Neutrophil (primary cell): ENCODE data around the gene ZNF536.

ENCODE experiments used
- H3K27ac ChIP-seq: fragments of 200-600 bp; sonication (generic); 2 replicates; pipeline ENCODE4 v1.5.1; 2016; ENCODE audit warnings: mild to moderate bottlenecking, moderate library complexity
- H3K27me3 ChIP-seq: fragments of 200-600 bp; sonication (generic); 2 replicates; pipeline ENCODE4 v1.6.0; 2016; ENCODE audit warnings: mild to moderate bottlenecking
- H3K36me3 ChIP-seq: fragments of 200-600 bp; sonication (generic); 2 replicates; pipeline ENCODE4 v1.5.1; 2017
- H3K4me1 ChIP-seq, 2 experiments: fragments of 200-600 bp in 1 of 2; sonication (generic) in 1 of 2; 1 replicate in 1 of 2; 2 replicates in 1 of 2; pipeline versions ENCODE4 v1.5.1 to v1.6.1; 2013 to 2016; ENCODE audit warnings: low read depth in 1 of 2, low read length in 1 of 2, mild to moderate bottlenecking in 1 of 2, moderate library complexity in 1 of 2; ENCODE audit not compliant: control insufficient read depth in 1 of 2, insufficient read depth in 1 of 2
- H3K4me3 ChIP-seq, 2 experiments: fragments of 200-600 bp in 1 of 2; sonication (generic) in 1 of 2; 1 replicate in 1 of 2; 2 replicates in 1 of 2; pipeline ENCODE4 v1.5.1; 2013 to 2016; ENCODE audit warnings: low read depth in 1 of 2, low read length in 1 of 2, mild to moderate bottlenecking in 1 of 2, moderate library complexity in 1 of 2
- H3K9me3 ChIP-seq: fragments of 200-600 bp; sonication (generic); 2 replicates; pipeline ENCODE4 v1.5.1; 2016
- CTCF ChIP-seq: fragments of 200-600 bp; sonication (generic); IDR thresholded peaks from 2 replicates; pipeline ENCODE4 v1.5.1; 2016; ENCODE audit warnings: antibody characterized with exemption

The ZNF536 gene

GRCh38 chr19:30598688-30599087 lies 226.5 kb downstream of the ZNF536 start:
- TF ChIP-seq CTCF: no peak
- H3K27ac ChIP-seq: no peak overlapping the region
- H3K36me3 ChIP-seq: no peaks in the 10 kb centered on the region
- no peaks in the 10 kb centered on the region for H3K4me1 ChIP-seq
- no peak overlapping the region for H3K4me3 ChIP-seq
- H3K9me3 ChIP-seq: no peaks in the 10 kb centered on the region
- H3K27me3 ChIP-seq: peaks cover 18% of the 10 kb centered on the region

GRCh38 chr19:30602661-30603350 lies 230.6 kb downstream of the ZNF536 start:
- no peak for TF ChIP-seq CTCF
- Histone ChIP-seq H3K27me3 (peaks cover 4% of the 10 kb centered on the region), H3K36me3 (no peaks in the 10 kb centered on the region), H3K9me3 (no peaks in the 10 kb centered on the region), H3K4me3 (no peak overlapping the region), H3K27ac (no peak overlapping the region), H3K4me1 (no peaks in the 10 kb centered on the region)

- H3K27me3 ChIP-seq: no peaks in the 10 kb centered on the region
- H3K4me3 ChIP-seq: no peak overlapping the region
- no peaks in the 10 kb centered on the region for H3K9me3 ChIP-seq
- H3K4me1 ChIP-seq: no peaks in the 10 kb centered on the region
- H3K27ac ChIP-seq: no peak overlapping the region
- no peak for TF ChIP-seq CTCF
- no peaks in the 10 kb centered on the region for H3K36me3 ChIP-seq
Measured at GRCh38 chr19:30604657-30605056, 232.5 kb downstream of the ZNF536 start.

GRCh38 chr19:30605333-30605732 lies 233.1 kb downstream of the ZNF536 start:
- Histone ChIP-seq H3K36me3 (no peaks in the 10 kb centered on the region), H3K4me1 (no peaks in the 10 kb centered on the region), H3K4me3 (no peak overlapping the region), H3K27ac (no peak overlapping the region), H3K27me3 (no peaks in the 10 kb centered on the region), H3K9me3 (no peaks in the 10 kb centered on the region)
- TF ChIP-seq CTCF: no peak

- Histone ChIP-seq H3K27ac (no peak overlapping the region), H3K27me3 (no peaks in the 10 kb centered on the region), H3K9me3 (no peaks in the 10 kb centered on the region), H3K4me3 (no peak overlapping the region), H3K36me3 (no peaks in the 10 kb centered on the region), H3K4me1 (no peaks in the 10 kb centered on the region)
- TF ChIP-seq CTCF: no peak
Measured at GRCh38 chr19:30606114-30607050, 234.2 kb downstream of the ZNF536 start.
